ENCODE measurements around the gene GLI3. TPM values are rescaled to one million over a fixed set of nuclear protein-coding genes. Genes with fewer than 3 reads are reported as not detected.

The GLI3 gene
- total and polyA plus RNA-seq, 2 of the 4 experiments (the other 2 are of a cell fraction), result 1.3 to 3.9 TPM

DNA sequence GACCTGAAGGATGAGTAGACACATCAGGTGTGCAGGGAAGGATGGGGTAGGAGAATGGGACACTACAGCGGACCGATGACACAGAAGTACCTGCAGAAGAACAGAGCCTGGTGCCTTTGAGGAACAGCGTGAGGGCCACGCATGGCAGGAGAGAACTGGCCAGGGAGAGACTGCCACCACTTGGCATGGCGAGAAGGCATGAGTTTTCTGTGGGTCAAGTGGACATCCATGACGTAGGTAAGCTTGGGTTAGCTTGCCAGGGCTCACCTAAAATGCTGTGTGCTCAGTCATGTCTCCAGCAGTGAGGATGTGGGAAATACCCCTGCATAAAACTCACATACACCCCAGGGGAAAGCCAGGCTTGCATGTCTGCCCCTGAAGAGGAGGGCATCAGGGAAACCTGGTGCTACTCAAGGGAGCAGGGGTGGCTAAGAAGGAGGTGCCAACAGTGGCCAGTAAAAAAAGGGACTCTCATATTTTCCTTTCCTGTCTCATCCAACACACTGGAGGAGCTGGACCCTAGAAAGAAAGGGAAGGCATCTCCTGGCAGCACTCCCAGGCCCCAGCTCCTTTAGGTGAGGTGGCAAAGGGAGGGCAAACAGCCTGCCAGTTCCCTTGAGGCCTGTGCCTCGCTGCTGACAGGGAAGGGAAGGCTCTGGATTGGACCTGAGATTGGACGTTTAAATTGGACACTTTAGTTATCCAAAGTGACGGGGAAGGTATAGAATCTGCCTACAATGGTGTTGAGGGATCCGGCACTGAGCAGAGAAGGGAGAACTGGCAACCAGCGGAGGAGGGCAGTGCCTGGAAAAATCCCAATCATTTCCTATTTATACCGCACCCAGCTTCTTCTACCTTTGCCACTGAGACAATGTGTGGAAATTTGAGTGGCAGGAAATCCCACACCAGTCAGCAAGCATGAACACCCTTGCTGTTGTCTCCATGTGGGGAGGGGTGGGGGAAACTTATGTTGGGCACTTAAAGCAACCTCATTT is 255.7 kb downstream of the GLI3 start (continued):
- TF ChIP-seq MXI1 (IDR thresholded peaks at IDR 0.05; ENCODE audit: borderline replicate concordance, low read depth, low read length) (no peak), BHLHE40 (IDR thresholded peaks at IDR 0.05; ENCODE audit: low read depth, low read length) (no peak)

- intact Hi-C loops (cut with micrococcal nuclease), result loop anchor here (5.0 to 10.0 kb wide), 3 partner anchors 435 to 592 kb away; no protein-coding TSS in a partner anchor
- no peak overlapping the region for H2BK15ac ChIP-seq (ENCODE audit: low read depth, low read length)
- no peaks in the 10 kb centered on the region for H3K79me1 ChIP-seq (ENCODE audit: low read depth in 1 of 2, low read length in 2 of 2)
- DNase-seq (peak; percentile 55), ATAC-seq (ENCODE audit: low read depth) (peak; percentile 73; the same call in 1 of the 2 replicates)
- H3K9me3 ChIP-seq (ENCODE audit: control insufficient read depth, insufficient read depth, low read length), result no peaks in the 10 kb centered on the region
- H3K4me1 ChIP-seq (ENCODE audit: control insufficient read depth, insufficient read depth, low read length), result peaks cover 7% of the 10 kb centered on the region; the same call in 1 of the 2 replicates
- no peak overlapping the region for H2BK20ac ChIP-seq (ENCODE audit: low read depth, low read length)
- H2AK5ac ChIP-seq (ENCODE audit: low read depth, low read length), result no peak overlapping the region
- no peaks in the 10 kb centered on the region for H4K20me1 ChIP-seq (ENCODE audit: insufficient read depth, low read length)
- dilution Hi-C loops (cut with HindIII; ENCODE audit: low sequenced_read_pairs, unreplicated experiment), result no loop called here
- no peak overlapping the region for H3K18ac ChIP-seq (ENCODE audit: low read depth, low read length)
- 0 out of 4 replicates have a peak overlapping the region, but pooled peaks of 1 of the 2 experiments have one; percentile 31 for H4K8ac ChIP-seq (ENCODE audit: low read depth in 2 of 2, low read length in 2 of 2)
- H3K4me2 ChIP-seq (ENCODE audit: low read depth, low read length), result no peak overlapping the region
- H3K27me3 ChIP-seq (ENCODE audit: control insufficient read depth, insufficient read depth, low read length), result no peaks in the 10 kb centered on the region
- no peak overlapping the region for H2AFZ ChIP-seq (replicated peaks; ENCODE audit: low read length, poor library complexity)
- no peak overlapping the region for H2BK120ac ChIP-seq (ENCODE audit: low read depth, low read length)
- H3K4ac ChIP-seq (ENCODE audit: low read depth, low read length), result no peak overlapping the region; the same call in 1 of the 2 replicates
- H4K5ac ChIP-seq (ENCODE audit: low read depth, low read length), result no peak overlapping the region
- no peak overlapping the region for H3K23ac ChIP-seq (ENCODE audit: low read depth, low read length)
- H3K4me3 ChIP-seq (ENCODE audit: insufficient read depth, low read depth, low read length), result no peak overlapping the region
- H2BK5ac ChIP-seq (ENCODE audit: low read depth, low read length, poor library complexity, severe bottlenecking), result no peak overlapping the region
- no TSS peak for BruUV-seq (replicated peaks)
- no peak overlapping the region for H2AK9ac ChIP-seq (replicated peaks; ENCODE audit: low read depth, low read length, poor library complexity)
- H3K14ac ChIP-seq (replicated peaks; ENCODE audit: low read depth, low read length), result no peak overlapping the region
- CTCF ChIA-PET, result interaction anchor here (0.6 to 1.1 kb wide), 8 partner anchors 8 to 298 kb away, joined by 3 read pairs; no protein-coding TSS in a partner anchor
- no peak overlapping the region for H3K56ac ChIP-seq (ENCODE audit: extremely low read depth, insufficient read depth, low read length)
- TF ChIP-seq SMC3 (IDR thresholded peaks at IDR 0.05; ENCODE audit: low read depth, low read length), result peak; percentile 74
- no peak for TF ChIP-seq RCOR1 (IDR thresholded peaks at IDR 0.05; ENCODE audit: insufficient replicate concordance, low read length)
- peak; percentile 71 for TF ChIP-seq CTCF (conservative IDR thresholded peaks at IDR 0.05; ENCODE audit: low read depth, low read length)
- no peak for TF ChIP-seq BHLHE40 (IDR thresholded peaks at IDR 0.05; ENCODE audit: low read depth, low read length)
- no peak for TF ChIP-seq CHD1 (IDR thresholded peaks at IDR 0.05; ENCODE audit: low read depth, low read length)
- no peak for TF ChIP-seq MAZ (IDR thresholded peaks at IDR 0.05; ENCODE audit: borderline replicate concordance, low read depth, low read length)
- peak; percentile 67 for TF ChIP-seq RAD21 (IDR thresholded peaks at IDR 0.05; ENCODE audit: low read length)
- in situ Hi-C loops (cut with MboI; ENCODE audit: low sequenced_read_pairs), result loop anchor here (25.0 kb wide), 1 partner anchor 257 kb away; the partner anchor contains the start of gene GLI3
- H4K91ac ChIP-seq (ENCODE audit: insufficient read depth, low read depth, low read length), result no peak overlapping the region
- H3K36me3 ChIP-seq (ENCODE audit: control insufficient read depth, insufficient read depth, low read length), result peaks cover 17% of the 10 kb centered on the region; the same call in 1 of the 2 replicates
- no peak overlapping the region for H3K27ac ChIP-seq (ENCODE audit: insufficient read depth, low read length)
- 57% methylated on average over 1 of the region's 6 CpGs; no CpG with 5 or more reads in 1 of the 2 experiments for WGBS, 2 experiments (ENCODE audit: extremely low coverage in 2 of 2, insufficient read length in 1 of 2)
- H3K9ac ChIP-seq (ENCODE audit: low read depth, low read length), result no peak overlapping the region
- 0 out of 2 replicates have a peak, but pooled peaks cover 3% of the 10 kb centered on the region for H3K9me1 ChIP-seq (ENCODE audit: insufficient read depth, low read length)
- POLR2A ChIA-PET (ENCODE audit: unreplicated experiment), result no interaction called here
These were observed 257.1 kb downstream of the GLI3 start for GRCh38 chr7:41979834-41980307.

Measured in IMR-90 (cell line).